Measurements from ENCODE around the gene C1QTNF4.
"Not testable (repeated sequence)": the region's sequence is repeated elsewhere in the genome, so short reads cannot be mapped to it uniquely, and the experiment has no call there.

C1QTNF4 gene

GRCh38 chr11:47593934-47594855, at the start of gene C1QTNF4:
Gene C1QTNF4 (minus strand): TSS chr11:47594411. CDS start chr11:47590810, 3,601 bp downstream.
- H3K27me3 ChIP-seq (ENCODE audit: low read depth, low read length) = peaks cover 27% of the 10 kb centered on the region
- peak within 1 kb of the TSS in 1 of 2 donors; percentile 54 for H3K4me3 ChIP-seq (ENCODE audit: low read depth in 1 of 2, low read length in 2 of 2)
- no peaks in the 10 kb centered on the region for H3K36me3 ChIP-seq (ENCODE audit: control insufficient read depth in 1 of 2, insufficient read depth in 2 of 2, low read length in 2 of 2)
- peaks cover 0 to 13% of the 10 kb centered on the region in 2 donors for H3K4me1 ChIP-seq (ENCODE audit: control insufficient read depth in 1 of 2, insufficient read depth in 2 of 2, low read length in 2 of 2)
- H3K9me3 ChIP-seq (ENCODE audit: control insufficient read depth in 1 of 2, low read length in 2 of 2) = no peaks in the 10 kb centered on the region
- no peak within 1 kb of the TSS for H3K27ac ChIP-seq (ENCODE audit: low read length)

GRCh38 chr11:47642099-47642855, 48.1 kb upstream of the C1QTNF4 start, which contains the start of gene MTCH2:
Gene MTCH2 (minus strand): TSS chr11:47642559. CDS start chr11:47642465, 94 bp downstream.
- Histone ChIP-seq H3K4me3 (ENCODE audit: low read depth in 1 of 2, low read length in 2 of 2) (peak within 1 kb of the TSS; percentile 87 to 89), H3K36me3 (ENCODE audit: control insufficient read depth in 1 of 2, insufficient read depth in 2 of 2, low read length in 2 of 2) (peaks cover 14 to 21% of the 10 kb centered on the region in 2 donors), H3K27ac (ENCODE audit: low read length) (peak within 1 kb of the TSS; percentile 93), H3K4me1 (ENCODE audit: control insufficient read depth in 1 of 2, insufficient read depth in 2 of 2, low read length in 2 of 2) (peaks cover 0 to 13% of the 10 kb centered on the region in 2 donors), H3K9me3 (ENCODE audit: control insufficient read depth in 1 of 2, low read length in 2 of 2) (no peaks in the 10 kb centered on the region), H3K27me3 (ENCODE audit: low read depth, low read length) (no peaks in the 10 kb centered on the region)

GRCh38 chr11:47641600-47642098, 47.4 kb upstream of the C1QTNF4 start:
- no peaks in the 10 kb centered on the region for H3K27me3 ChIP-seq (ENCODE audit: low read depth, low read length)
- H3K36me3 ChIP-seq (ENCODE audit: control insufficient read depth in 1 of 2, insufficient read depth in 2 of 2, low read length in 2 of 2) = peaks cover 14 to 22% of the 10 kb centered on the region in 2 donors
- H3K4me1 ChIP-seq (ENCODE audit: control insufficient read depth in 1 of 2, insufficient read depth in 2 of 2, low read length in 2 of 2) = peaks cover 0 to 13% of the 10 kb centered on the region in 2 donors

GRCh38 chr11:47640506-47640905, 46.3 kb upstream of the C1QTNF4 start:
- not testable (repeated sequence) for H3K27me3 ChIP-seq (ENCODE audit: low read depth, low read length); H3K27ac ChIP-seq (ENCODE audit: low read length); H3K9me3 ChIP-seq (ENCODE audit: control insufficient read depth in 1 of 2, low read length in 2 of 2); H3K4me3 ChIP-seq (ENCODE audit: low read depth in 1 of 2, low read length in 2 of 2)
- Histone ChIP-seq H3K36me3 (ENCODE audit: control insufficient read depth in 1 of 2, insufficient read depth in 2 of 2, low read length in 2 of 2) (peaks cover 14 to 22% of the 10 kb centered on the region in 2 donors), H3K4me1 (ENCODE audit: control insufficient read depth in 1 of 2, insufficient read depth in 2 of 2, low read length in 2 of 2) (peaks cover 0 to 13% of the 10 kb centered on the region in 2 donors)

More at GRCh38 chr11:47641600-47642098, 47.4 kb upstream of the C1QTNF4 start:
- H3K9me3 ChIP-seq (ENCODE audit: control insufficient read depth in 1 of 2, low read length in 2 of 2) = no peaks in the 10 kb centered on the region
- peak overlapping the region; percentile 86 for H3K27ac ChIP-seq (ENCODE audit: low read length)
- peak overlapping the region; percentile 79 to 89 for H3K4me3 ChIP-seq (ENCODE audit: low read depth in 1 of 2, low read length in 2 of 2)

GRCh38 chr11:47636331-47636730, 42.1 kb upstream of the C1QTNF4 start:
- not testable (repeated sequence) for H3K9me3 ChIP-seq (ENCODE audit: control insufficient read depth in 1 of 2, low read length in 2 of 2); H3K27me3 ChIP-seq (ENCODE audit: low read depth, low read length); H3K4me1 ChIP-seq (ENCODE audit: control insufficient read depth in 1 of 2, insufficient read depth in 2 of 2, low read length in 2 of 2); H3K4me3 ChIP-seq (ENCODE audit: low read depth in 1 of 2, low read length in 2 of 2); H3K27ac ChIP-seq (ENCODE audit: low read length)
- peaks cover 35 to 51% of the 10 kb centered on the region in 2 donors for H3K36me3 ChIP-seq (ENCODE audit: control insufficient read depth in 1 of 2, insufficient read depth in 2 of 2, low read length in 2 of 2)

GRCh38 chr11:47631473-47631872, 37.3 kb upstream of the C1QTNF4 start:
- Histone ChIP-seq H3K4me1 (ENCODE audit: control insufficient read depth in 1 of 2, insufficient read depth in 2 of 2, low read length in 2 of 2) (no peaks in the 10 kb centered on the region), H3K27me3 (ENCODE audit: low read depth, low read length) (no peaks in the 10 kb centered on the region), H3K36me3 (ENCODE audit: control insufficient read depth in 1 of 2, insufficient read depth in 2 of 2, low read length in 2 of 2) (peaks cover 50 to 74% of the 10 kb centered on the region in 2 donors), H3K4me3 (ENCODE audit: low read depth in 1 of 2, low read length in 2 of 2) (no peak overlapping the region), H3K27ac (ENCODE audit: low read length) (no peak overlapping the region), H3K9me3 (ENCODE audit: control insufficient read depth in 1 of 2, low read length in 2 of 2) (no peaks in the 10 kb centered on the region)

GRCh38 chr11:47628026-47628425, 33.8 kb upstream of the C1QTNF4 start:
- Histone ChIP-seq H3K27ac (ENCODE audit: low read length) (no peak overlapping the region), H3K36me3 (ENCODE audit: control insufficient read depth in 1 of 2, insufficient read depth in 2 of 2, low read length in 2 of 2) (peaks cover 45 to 78% of the 10 kb centered on the region in 2 donors), H3K27me3 (ENCODE audit: low read depth, low read length) (no peaks in the 10 kb centered on the region)

GRCh38 chr11:47626234-47626633, 32.0 kb upstream of the C1QTNF4 start:
- H3K36me3 ChIP-seq (ENCODE audit: control insufficient read depth in 1 of 2, insufficient read depth in 2 of 2, low read length in 2 of 2) = peaks cover 45 to 83% of the 10 kb centered on the region in 2 donors
- no peak overlapping the region for H3K27ac ChIP-seq (ENCODE audit: low read length)
- H3K4me3 ChIP-seq (ENCODE audit: low read depth in 1 of 2, low read length in 2 of 2) = no peak overlapping the region
- H3K27me3 ChIP-seq (ENCODE audit: low read depth, low read length) = no peaks in the 10 kb centered on the region
- no peaks in the 10 kb centered on the region for H3K9me3 ChIP-seq (ENCODE audit: control insufficient read depth in 1 of 2, low read length in 2 of 2)
- no peaks in the 10 kb centered on the region for H3K4me1 ChIP-seq (ENCODE audit: control insufficient read depth in 1 of 2, insufficient read depth in 2 of 2, low read length in 2 of 2)

More at GRCh38 chr11:47628026-47628425, 33.8 kb upstream of the C1QTNF4 start:
- Histone ChIP-seq H3K4me3 (ENCODE audit: low read depth in 1 of 2, low read length in 2 of 2) (no peak overlapping the region), H3K9me3 (ENCODE audit: control insufficient read depth in 1 of 2, low read length in 2 of 2) (no peaks in the 10 kb centered on the region), H3K4me1 (ENCODE audit: control insufficient read depth in 1 of 2, insufficient read depth in 2 of 2, low read length in 2 of 2) (no peaks in the 10 kb centered on the region)

GRCh38 chr11:47620836-47621378, 26.7 kb upstream of the C1QTNF4 start:
- no peak overlapping the region for H3K27ac ChIP-seq (ENCODE audit: low read length)

GRCh38 chr11:47617417-47617809, 23.2 kb upstream of the C1QTNF4 start:
- H3K27me3 ChIP-seq (ENCODE audit: low read depth, low read length) = no peaks in the 10 kb centered on the region
- H3K36me3 ChIP-seq (ENCODE audit: control insufficient read depth in 1 of 2, insufficient read depth in 2 of 2, low read length in 2 of 2) = peaks cover 18 to 31% of the 10 kb centered on the region in 2 donors
- peaks cover 3 to 5% of the 10 kb centered on the region in 2 donors for H3K4me1 ChIP-seq (ENCODE audit: control insufficient read depth in 1 of 2, insufficient read depth in 2 of 2, low read length in 2 of 2)
- no peak overlapping the region for H3K4me3 ChIP-seq (ENCODE audit: low read depth in 1 of 2, low read length in 2 of 2)
- no peak overlapping the region for H3K27ac ChIP-seq (ENCODE audit: low read length)
- no peaks in the 10 kb centered on the region for H3K9me3 ChIP-seq (ENCODE audit: control insufficient read depth in 1 of 2, low read length in 2 of 2)

More at GRCh38 chr11:47620836-47621378, 26.7 kb upstream of the C1QTNF4 start:
- H3K9me3 ChIP-seq (ENCODE audit: control insufficient read depth in 1 of 2, low read length in 2 of 2) = no peaks in the 10 kb centered on the region
- H3K4me3 ChIP-seq (ENCODE audit: low read depth in 1 of 2, low read length in 2 of 2) = no peak overlapping the region
- no peaks in the 10 kb centered on the region for H3K27me3 ChIP-seq (ENCODE audit: low read depth, low read length)
- peaks cover 3 to 5% of the 10 kb centered on the region in 2 donors for H3K4me1 ChIP-seq (ENCODE audit: control insufficient read depth in 1 of 2, insufficient read depth in 2 of 2, low read length in 2 of 2)
- H3K36me3 ChIP-seq (ENCODE audit: control insufficient read depth in 1 of 2, insufficient read depth in 2 of 2, low read length in 2 of 2) = peaks cover 26 to 53% of the 10 kb centered on the region in 2 donors

Data from muscle layer of duodenum (tissue), 2 donors.